Liver (tissue), 9 donors: ENCODE results near the gene MCM6. TPM values are rescaled to one million over a fixed set of nuclear protein-coding genes. Genes with fewer than 3 reads are reported as not detected.

Experiments used
- DNase-seq: peaks from one replicate; pipeline ENCODE4 v3.0.0-alpha.2; 2017; ENCODE audit warnings: low spot score
- H3K27ac ChIP-seq, 2 donors: one replicate each; pipeline ENCODE4 v1.7.0; 2013; ENCODE audit warnings: inconsistent platforms in 2 of 2, low read length in 2 of 2, control low read depth in 1 of 2, low read depth in 1 of 2, mild to moderate bottlenecking in 1 of 2
- H3K27me3 ChIP-seq, 4 donors: one replicate each; pipeline versions ENCODE4 v1.6.1 to v1.7.0; 2013; ENCODE audit warnings: low read length in 3 of 4, inconsistent platforms in 1 of 4, mild to moderate bottlenecking in 1 of 4, moderate library complexity in 1 of 4; ENCODE audit not compliant: control insufficient read depth in 4 of 4, insufficient read depth in 4 of 4
- H3K36me3 ChIP-seq, 4 donors: one replicate each; pipeline versions ENCODE4 v1.6.1 to v1.7.0; 2013; ENCODE audit warnings: low read length in 3 of 4, mild to moderate bottlenecking in 3 of 4, low read depth in 1 of 4, moderate library complexity in 1 of 4; ENCODE audit not compliant: control insufficient read depth in 4 of 4, insufficient read depth in 3 of 4
- H3K4me1 ChIP-seq, 4 donors: one replicate each; pipeline versions ENCODE4 v1.6.1 to v1.7.0; 2013; ENCODE audit warnings: low read length in 3 of 4, mild to moderate bottlenecking in 3 of 4, moderate library complexity in 1 of 4; ENCODE audit not compliant: control insufficient read depth in 4 of 4, insufficient read depth in 4 of 4
- H3K4me3 ChIP-seq, 3 donors: one replicate each; pipeline versions ENCODE4 v1.6.1 to v1.7.0; 2013; ENCODE audit warnings: low read length in 3 of 3, control low read depth in 1 of 3, low read depth in 1 of 3, mild to moderate bottlenecking in 1 of 3
- H3K9ac ChIP-seq, 2 donors: one replicate each; pipeline ENCODE4 v1.7.0; 2013; ENCODE audit warnings: low read length in 2 of 2, mild to moderate bottlenecking in 2 of 2, moderate library complexity in 2 of 2, control low read depth in 1 of 2, low read depth in 1 of 2
- H3K9me3 ChIP-seq, 4 donors: one replicate each; pipeline versions ENCODE4 v1.6.1 to v1.7.0; 2013; ENCODE audit warnings: low read length in 3 of 4; ENCODE audit not compliant: control insufficient read depth in 4 of 4
- FOXA2 ChIP-seq: IDR thresholded peaks from 2 replicates; pipeline ENCODE4 v1.6.1; 2016; ENCODE audit warnings: antibody characterized with exemption
- GABPA ChIP-seq, 2 donors: IDR thresholded peaks in 1 of 2; conservative IDR thresholded peaks in 1 of 2; 2 replicates each; pipeline ENCODE4 v1.6.1; 2016; ENCODE audit warnings: antibody characterized with exemption in 2 of 2, mild to moderate bottlenecking in 1 of 2, moderate library complexity in 1 of 2
- HNF4A ChIP-seq, 2 donors: conservative IDR thresholded peaks; 2 replicates each; pipeline ENCODE4 v1.6.1; 2016; ENCODE audit warnings: antibody characterized with exemption in 2 of 2, mild to moderate bottlenecking in 2 of 2
- HNF4G ChIP-seq: IDR thresholded peaks from 2 replicates; pipeline ENCODE4 v1.6.1; 2016; ENCODE audit warnings: antibody characterized with exemption
- NR2F2 ChIP-seq: IDR thresholded peaks from 2 replicates; pipeline ENCODE4 v1.6.1; 2016; ENCODE audit warnings: antibody characterized with exemption
- RAD21 ChIP-seq, 2 donors: IDR thresholded peaks; 2 replicates each; pipeline ENCODE4 v1.6.1; 2016; ENCODE audit warnings: antibody characterized with exemption in 2 of 2, mild to moderate bottlenecking in 2 of 2
- RXRA ChIP-seq, 2 donors: IDR thresholded peaks; 2 replicates each; pipeline ENCODE4 v1.6.1; 2017 to 2018; ENCODE audit warnings: antibody characterized with exemption in 2 of 2, mild to moderate bottlenecking in 1 of 2
- SP1 ChIP-seq: IDR thresholded peaks from 2 replicates; pipeline ENCODE4 v1.6.1; 2018; ENCODE audit warnings: antibody characterized with exemption, mild to moderate bottlenecking
- TAF1 ChIP-seq: conservative IDR thresholded peaks from 2 replicates; pipeline ENCODE4 v1.6.1; 2016; ENCODE audit warnings: antibody characterized with exemption, mild to moderate bottlenecking
- YY1 ChIP-seq: IDR thresholded peaks from 2 replicates; pipeline ENCODE4 v1.6.1; 2016; ENCODE audit warnings: antibody characterized with exemption, mild to moderate bottlenecking
- WGBS: extraction: QIAGEN DNeasy Blood & Tissue Kit; methylation state at CpG from one replicate; pipeline ENCODE4 v1.1.7; 2013; 5-methylcytosine and 5-hydroxymethylcytosine counted together
- polyA plus RNA-seq, 2 donors: library from polyadenylated mRNA; stranded (reverse) in 1 of 2; unstranded in 1 of 2; fragments of 200-250 nt in 1 of 2; fragments of >200 nt in 1 of 2; fragmentation: Nextera tagmentation in 1 of 2; extraction: Ambion mirVana in 1 of 2; gene quantifications; one replicate each; pipeline versions ENCODE4 v1.2.1 to v1.2.3, GENCODE V29; 2013 to 2015
- total RNA-seq, 2 donors: library from RNA; depleted of rRNA; stranded (reverse); fragments of >200 nt; gene quantifications; one replicate each; pipeline ENCODE4 v1.2.3, GENCODE V29; 2014
- TF ChIP-seq, protein P1 (sequence below): fragments of 150-350 bp; IDR thresholded peaks from 2 replicates; pipeline ENCODE4 v1.5.1; 2017; ENCODE audit warnings: improper control_type of control experiment, low read depth, low read length; ENCODE audit not compliant: missing input control
- TF ChIP-seq, protein P2 (sequence below): IDR thresholded peaks from 2 replicates; pipeline ENCODE4 v1.6.1; 2016; ENCODE audit warnings: antibody characterized with exemption
- TF ChIP-seq, protein P3 (sequence below): IDR thresholded peaks from 2 replicates; pipeline ENCODE4 v1.6.1; 2016; ENCODE audit warnings: antibody characterized with exemption
- TF ChIP-seq, protein P4 (sequence below): IDR thresholded peaks from 2 replicates; pipeline ENCODE4 v1.6.1; 2016; ENCODE audit warnings: antibody characterized with exemption, mild to moderate bottlenecking
- TF ChIP-seq, protein P5 (sequence below): IDR thresholded peaks from 2 replicates; pipeline ENCODE4 v1.6.1; 2016; ENCODE audit warnings: antibody characterized with exemption
- donor health status: healthy.
- donor health status: healthy.
- donor health status: healthy.
- donor health status: healthy.
- donor health status: healthy.

The MCM6 gene
- total and polyA plus RNA-seq, 4 donors = 1.8 to 35.7 (median 2.8) TPM

DNA sequence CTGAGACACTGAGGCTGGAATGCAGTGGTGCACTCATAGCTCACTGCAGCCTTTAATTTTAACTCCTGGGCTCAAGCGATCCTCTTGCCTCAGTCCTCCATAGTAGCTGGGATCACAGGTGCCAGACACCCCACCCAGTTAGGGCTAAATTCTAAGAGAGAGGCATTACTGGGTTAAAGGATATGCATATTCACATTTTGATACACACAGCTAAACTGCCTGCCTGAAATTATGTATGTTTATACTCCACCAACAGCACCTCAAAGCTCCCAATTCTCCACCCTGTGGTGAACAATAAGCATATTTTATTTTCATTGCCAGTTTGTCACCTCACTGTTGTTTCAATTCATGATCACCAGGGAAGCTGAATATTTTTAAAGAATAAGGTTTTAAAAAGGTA, 18.7 kb upstream of the MCM6 start:
- Histone ChIP-seq H3K9me3 (no peaks in the 10 kb centered on the region), H3K36me3 (no peaks in the 10 kb centered on the region), H3K4me3 (no peak overlapping the region), H3K27ac (no peak overlapping the region), H3K9ac (no peak overlapping the region), H3K4me1 (no peaks in the 10 kb centered on the region), H3K27me3 (no peaks in the 10 kb centered on the region)
- DNase-seq = no peak
- no peak for TF ChIP-seq YY1
- TF ChIP-seq, protein P1, sequence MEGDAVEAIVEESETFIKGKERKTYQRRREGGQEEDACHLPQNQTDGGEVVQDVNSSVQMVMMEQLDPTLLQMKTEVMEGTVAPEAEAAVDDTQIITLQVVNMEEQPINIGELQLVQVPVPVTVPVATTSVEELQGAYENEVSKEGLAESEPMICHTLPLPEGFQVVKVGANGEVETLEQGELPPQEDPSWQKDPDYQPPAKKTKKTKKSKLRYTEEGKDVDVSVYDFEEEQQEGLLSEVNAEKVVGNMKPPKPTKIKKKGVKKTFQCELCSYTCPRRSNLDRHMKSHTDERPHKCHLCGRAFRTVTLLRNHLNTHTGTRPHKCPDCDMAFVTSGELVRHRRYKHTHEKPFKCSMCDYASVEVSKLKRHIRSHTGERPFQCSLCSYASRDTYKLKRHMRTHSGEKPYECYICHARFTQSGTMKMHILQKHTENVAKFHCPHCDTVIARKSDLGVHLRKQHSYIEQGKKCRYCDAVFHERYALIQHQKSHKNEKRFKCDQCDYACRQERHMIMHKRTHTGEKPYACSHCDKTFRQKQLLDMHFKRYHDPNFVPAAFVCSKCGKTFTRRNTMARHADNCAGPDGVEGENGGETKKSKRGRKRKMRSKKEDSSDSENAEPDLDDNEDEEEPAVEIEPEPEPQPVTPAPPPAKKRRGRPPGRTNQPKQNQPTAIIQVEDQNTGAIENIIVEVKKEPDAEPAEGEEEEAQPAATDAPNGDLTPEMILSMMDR = no peak
- TF ChIP-seq RAD21 (IDR thresholded peaks at IDR 0.05) = no peak
- TF ChIP-seq, protein P2, sequence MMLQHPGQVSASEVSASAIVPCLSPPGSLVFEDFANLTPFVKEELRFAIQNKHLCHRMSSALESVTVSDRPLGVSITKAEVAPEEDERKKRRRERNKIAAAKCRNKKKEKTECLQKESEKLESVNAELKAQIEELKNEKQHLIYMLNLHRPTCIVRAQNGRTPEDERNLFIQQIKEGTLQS = no peak
- TF ChIP-seq HNF4G = no peak
- TF ChIP-seq RXRA (IDR thresholded peaks at IDR 0.05) = no peak
- TF ChIP-seq, protein P3, sequence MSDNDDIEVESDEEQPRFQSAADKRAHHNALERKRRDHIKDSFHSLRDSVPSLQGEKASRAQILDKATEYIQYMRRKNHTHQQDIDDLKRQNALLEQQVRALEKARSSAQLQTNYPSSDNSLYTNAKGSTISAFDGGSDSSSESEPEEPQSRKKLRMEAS = no peak
- TF ChIP-seq SP1 = no peak
- no peak for TF ChIP-seq NR2F2
- TF ChIP-seq, protein P4, sequence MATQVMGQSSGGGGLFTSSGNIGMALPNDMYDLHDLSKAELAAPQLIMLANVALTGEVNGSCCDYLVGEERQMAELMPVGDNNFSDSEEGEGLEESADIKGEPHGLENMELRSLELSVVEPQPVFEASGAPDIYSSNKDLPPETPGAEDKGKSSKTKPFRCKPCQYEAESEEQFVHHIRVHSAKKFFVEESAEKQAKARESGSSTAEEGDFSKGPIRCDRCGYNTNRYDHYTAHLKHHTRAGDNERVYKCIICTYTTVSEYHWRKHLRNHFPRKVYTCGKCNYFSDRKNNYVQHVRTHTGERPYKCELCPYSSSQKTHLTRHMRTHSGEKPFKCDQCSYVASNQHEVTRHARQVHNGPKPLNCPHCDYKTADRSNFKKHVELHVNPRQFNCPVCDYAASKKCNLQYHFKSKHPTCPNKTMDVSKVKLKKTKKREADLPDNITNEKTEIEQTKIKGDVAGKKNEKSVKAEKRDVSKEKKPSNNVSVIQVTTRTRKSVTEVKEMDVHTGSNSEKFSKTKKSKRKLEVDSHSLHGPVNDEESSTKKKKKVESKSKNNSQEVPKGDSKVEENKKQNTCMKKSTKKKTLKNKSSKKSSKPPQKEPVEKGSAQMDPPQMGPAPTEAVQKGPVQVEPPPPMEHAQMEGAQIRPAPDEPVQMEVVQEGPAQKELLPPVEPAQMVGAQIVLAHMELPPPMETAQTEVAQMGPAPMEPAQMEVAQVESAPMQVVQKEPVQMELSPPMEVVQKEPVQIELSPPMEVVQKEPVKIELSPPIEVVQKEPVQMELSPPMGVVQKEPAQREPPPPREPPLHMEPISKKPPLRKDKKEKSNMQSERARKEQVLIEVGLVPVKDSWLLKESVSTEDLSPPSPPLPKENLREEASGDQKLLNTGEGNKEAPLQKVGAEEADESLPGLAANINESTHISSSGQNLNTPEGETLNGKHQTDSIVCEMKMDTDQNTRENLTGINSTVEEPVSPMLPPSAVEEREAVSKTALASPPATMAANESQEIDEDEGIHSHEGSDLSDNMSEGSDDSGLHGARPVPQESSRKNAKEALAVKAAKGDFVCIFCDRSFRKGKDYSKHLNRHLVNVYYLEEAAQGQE = no peak
- TF ChIP-seq FOXA2 = no peak
- TF ChIP-seq, protein P5, sequence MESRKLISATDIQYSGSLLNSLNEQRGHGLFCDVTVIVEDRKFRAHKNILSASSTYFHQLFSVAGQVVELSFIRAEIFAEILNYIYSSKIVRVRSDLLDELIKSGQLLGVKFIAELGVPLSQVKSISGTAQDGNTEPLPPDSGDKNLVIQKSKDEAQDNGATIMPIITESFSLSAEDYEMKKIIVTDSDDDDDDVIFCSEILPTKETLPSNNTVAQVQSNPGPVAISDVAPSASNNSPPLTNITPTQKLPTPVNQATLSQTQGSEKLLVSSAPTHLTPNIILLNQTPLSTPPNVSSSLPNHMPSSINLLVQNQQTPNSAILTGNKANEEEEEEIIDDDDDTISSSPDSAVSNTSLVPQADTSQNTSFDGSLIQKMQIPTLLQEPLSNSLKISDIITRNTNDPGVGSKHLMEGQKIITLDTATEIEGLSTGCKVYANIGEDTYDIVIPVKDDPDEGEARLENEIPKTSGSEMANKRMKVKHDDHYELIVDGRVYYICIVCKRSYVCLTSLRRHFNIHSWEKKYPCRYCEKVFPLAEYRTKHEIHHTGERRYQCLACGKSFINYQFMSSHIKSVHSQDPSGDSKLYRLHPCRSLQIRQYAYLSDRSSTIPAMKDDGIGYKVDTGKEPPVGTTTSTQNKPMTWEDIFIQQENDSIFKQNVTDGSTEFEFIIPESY = no peak
- WGBS = 94% methylated on average over 1 of the region's 1 CpG

DNA sequence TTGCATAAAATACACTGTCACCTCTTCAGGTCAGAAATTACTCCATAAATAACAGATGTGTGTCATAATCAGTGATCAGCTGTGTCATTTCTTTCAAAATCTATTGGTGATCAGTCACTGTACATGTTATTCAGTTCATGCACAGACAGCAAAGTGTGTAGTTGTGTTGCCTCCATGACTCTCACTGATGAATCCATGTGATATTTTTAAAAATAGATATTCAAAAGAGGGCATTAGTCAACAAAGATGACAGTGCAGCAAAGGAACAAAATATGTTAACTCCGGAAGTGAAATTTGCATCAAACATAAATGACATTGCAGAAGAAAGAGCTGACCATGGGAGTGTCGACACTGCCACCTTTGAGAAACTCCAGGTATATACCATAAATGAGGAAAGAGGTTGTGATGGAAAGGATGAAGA, 17.1 kb upstream of the MCM6 start:
- Histone ChIP-seq H3K27ac (no peak overlapping the region), H3K9ac (no peak overlapping the region)

More for the DNA sequence above, 17.1 kb upstream of the MCM6 start:
- DNase-seq = no peak
- no peak overlapping the region for H3K4me3 ChIP-seq
- no peak for TF ChIP-seq FOXA2
- TF ChIP-seq, protein P3 = no peak
- TF ChIP-seq GABPA (IDR thresholded peaks at IDR 0.05 in 1 of 2, conservative IDR thresholded peaks at IDR 0.05 in 1 of 2) = no peak
- no peak for TF ChIP-seq HNF4A (conservative IDR thresholded peaks at IDR 0.05)
- no peak for TF ChIP-seq TAF1
- 85% methylated on average over 2 of the region's 2 CpGs for WGBS
- no peaks in the 10 kb centered on the region for H3K9me3 ChIP-seq
- no peaks in the 10 kb centered on the region for H3K36me3 ChIP-seq
- H3K4me1 ChIP-seq = no peaks in the 10 kb centered on the region
- no peaks in the 10 kb centered on the region for H3K27me3 ChIP-seq
